CD4-positive, alpha-beta T cell (primary cell): ENCODE measurements around the gene ANO8. TPM values are rescaled to one million over a fixed set of nuclear protein-coding genes. Genes with fewer than 3 reads are reported as not detected.

Experiments
- ATAC-seq: fragments of 200-7000 bp; cut with Tn5 transposase; one replicate; pipeline ENCODE4 v1.10.0; 2022; ENCODE audit warnings: mild to moderate bottlenecking; ENCODE audit not compliant: poor library complexity
- CTCF ChIA-PET: fragments of 350-600 bp; sonication (Branson Sonifier 250); formaldehyde crosslinking; loops from one replicate; lab custom pipeline; 2021; ENCODE audit warnings: antibody characterized with exemption, inconsistent platforms; lab: Charles Lee
- POLR2A ChIA-PET: fragments of 350-600 bp; sonication (Branson Sonifier 250); formaldehyde crosslinking; loops from one replicate; lab custom pipeline; 2021; ENCODE audit warnings: antibody characterized with exemption, inconsistent platforms; lab: Charles Lee
- DNase-seq, 14 experiments: peaks; one replicate each; pipeline ENCODE4 v3.0.0-alpha.2; 2013 to 2020; ENCODE audit warnings: mixed read lengths in 2 of 14
- H3K27ac ChIP-seq, 2 donors: one replicate each; pipeline versions ENCODE4 v1.5.1 to v1.7.0; 2013; ENCODE audit warnings: low read length in 2 of 2, low read depth in 1 of 2, mild to moderate bottlenecking in 1 of 2
- H3K27me3 ChIP-seq, 2 experiments: 1 replicate in 1 of 2; 2 replicates in 1 of 2; pipeline versions ENCODE4 v1.6.1 to v1.7.0; 2013; ENCODE audit warnings: low read length in 2 of 2, control low read depth in 1 of 2, mild to moderate bottlenecking in 1 of 2, moderate library complexity in 1 of 2; ENCODE audit not compliant: insufficient read depth in 2 of 2, control insufficient read depth in 1 of 2
- H3K36me3 ChIP-seq: one replicate; pipeline ENCODE4 v1.6.1; 2013; ENCODE audit warnings: low read length, control low read depth; ENCODE audit not compliant: insufficient read depth
- H3K4me1 ChIP-seq: one replicate; pipeline ENCODE4 v1.6.1; 2013; ENCODE audit warnings: low read length, control low read depth; ENCODE audit not compliant: insufficient read depth
- H3K4me3 ChIP-seq: one replicate; pipeline ENCODE4 v1.5.1; 2013; ENCODE audit warnings: mild to moderate bottlenecking, low read length, moderate library complexity
- H3K9me3 ChIP-seq, 2 experiments: 1 replicate in 1 of 2; 2 replicates in 1 of 2; pipeline versions ENCODE4 v1.6.1 to v1.7.0; 2013; ENCODE audit warnings: low read length in 2 of 2, mild to moderate bottlenecking in 2 of 2, control low read depth in 1 of 2, moderate library complexity in 1 of 2; ENCODE audit not compliant: control insufficient read depth in 1 of 2, insufficient read depth in 1 of 2
- H3K27ac Mint-ChIP-seq: one replicate; pipeline ENCODE4 v1.8.0; 2020; ENCODE audit warnings: mixed read lengths
- H3K27me3 Mint-ChIP-seq: one replicate; pipeline ENCODE4 v1.8.0; 2021; ENCODE audit warnings: mixed read lengths
- H3K36me3 Mint-ChIP-seq: one replicate; pipeline ENCODE4 v1.8.0; 2021; ENCODE audit warnings: low read depth, mixed read lengths
- H3K4me1 Mint-ChIP-seq: one replicate; pipeline ENCODE4 v1.8.0; 2021; ENCODE audit warnings: low read depth, mixed read lengths
- H3K4me3 Mint-ChIP-seq: one replicate; pipeline ENCODE4 v1.8.0; 2020; ENCODE audit warnings: mild to moderate bottlenecking, mixed read lengths
- H3K9me3 Mint-ChIP-seq: one replicate; pipeline ENCODE4 v1.8.0; 2020; ENCODE audit warnings: mixed read lengths
- intact Hi-C, 2 experiments: fragments of 100-400 bp; cut with DNase I in 1 of 2; cut with micrococcal nuclease in 1 of 2; formaldehyde crosslinking; loops; one replicate each; pipeline versions ENCODE4 v1.15.1 to v1.9.0; 2023 to 2025; cut with DNase I, micrococcal nuclease
- total RNA-seq, 174 experiments: library from RNA in 2 of 174; stranded (reverse) in 2 of 174; gene quantifications; one replicate each; pipeline ENCODE4 v1.2.3 and lab custom pipeline; 2021 to 2026
- TF ChIP-seq, protein P1 (sequence below): fragments of 200-600 bp; IDR thresholded peaks from one replicate; pipeline ENCODE4 v1.8.0; 2022; ENCODE audit warnings: antibody characterized with exemption, mild to moderate bottlenecking

ANO8 gene
- total RNA-seq, 2 experiments from 2014 or later, result 15.3 TPM

DNA sequence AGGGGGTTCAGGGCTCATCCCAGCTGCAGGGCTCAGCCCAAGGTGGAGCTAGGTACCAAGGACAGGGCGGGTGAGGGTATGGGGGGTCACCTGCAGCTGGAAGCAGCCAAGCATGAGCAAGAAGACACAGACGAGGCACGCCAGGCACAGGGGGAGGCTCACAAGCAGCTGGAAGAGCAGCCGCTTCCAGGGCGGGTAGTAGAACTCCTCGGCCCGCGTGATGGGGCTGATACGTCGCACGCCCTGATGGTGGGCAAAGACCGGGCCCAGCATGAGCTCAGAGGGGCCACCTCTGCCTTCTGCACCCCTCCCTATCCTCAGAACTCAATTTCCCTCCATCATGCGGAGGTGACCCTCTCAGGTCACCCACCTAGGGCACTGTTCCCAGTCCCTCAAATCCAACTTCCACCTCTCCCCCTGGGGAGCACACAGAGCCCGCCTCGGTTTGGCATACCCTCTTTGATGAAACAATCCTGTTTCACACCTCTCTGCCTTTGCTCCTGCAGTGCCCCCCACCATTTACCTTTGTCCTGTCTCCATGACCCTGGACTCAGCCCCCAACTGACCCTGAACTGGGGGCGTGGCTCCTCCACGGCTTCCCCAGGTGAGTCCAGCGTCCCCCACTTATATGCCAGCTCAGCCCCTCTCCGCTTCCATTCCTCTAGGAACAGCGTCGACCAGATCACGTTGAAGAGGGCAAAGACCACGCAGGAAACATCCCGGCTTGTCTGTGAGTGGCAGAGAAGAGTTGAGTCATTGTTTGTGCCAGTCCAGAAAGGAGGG, 4.2 kb downstream of the ANO8 start:
- peaks cover 9% of the 10 kb centered on the region for H3K36me3 Mint-ChIP-seq
- H3K9me3 Mint-ChIP-seq, result no peaks in the 10 kb centered on the region
- peak overlapping the region; percentile 14 for H3K27ac Mint-ChIP-seq
- TF ChIP-seq, protein P1, sequence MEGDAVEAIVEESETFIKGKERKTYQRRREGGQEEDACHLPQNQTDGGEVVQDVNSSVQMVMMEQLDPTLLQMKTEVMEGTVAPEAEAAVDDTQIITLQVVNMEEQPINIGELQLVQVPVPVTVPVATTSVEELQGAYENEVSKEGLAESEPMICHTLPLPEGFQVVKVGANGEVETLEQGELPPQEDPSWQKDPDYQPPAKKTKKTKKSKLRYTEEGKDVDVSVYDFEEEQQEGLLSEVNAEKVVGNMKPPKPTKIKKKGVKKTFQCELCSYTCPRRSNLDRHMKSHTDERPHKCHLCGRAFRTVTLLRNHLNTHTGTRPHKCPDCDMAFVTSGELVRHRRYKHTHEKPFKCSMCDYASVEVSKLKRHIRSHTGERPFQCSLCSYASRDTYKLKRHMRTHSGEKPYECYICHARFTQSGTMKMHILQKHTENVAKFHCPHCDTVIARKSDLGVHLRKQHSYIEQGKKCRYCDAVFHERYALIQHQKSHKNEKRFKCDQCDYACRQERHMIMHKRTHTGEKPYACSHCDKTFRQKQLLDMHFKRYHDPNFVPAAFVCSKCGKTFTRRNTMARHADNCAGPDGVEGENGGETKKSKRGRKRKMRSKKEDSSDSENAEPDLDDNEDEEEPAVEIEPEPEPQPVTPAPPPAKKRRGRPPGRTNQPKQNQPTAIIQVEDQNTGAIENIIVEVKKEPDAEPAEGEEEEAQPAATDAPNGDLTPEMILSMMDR, result no peak
- H3K27me3 Mint-ChIP-seq, result no peaks in the 10 kb centered on the region
- Histone ChIP-seq H3K27ac (no peak overlapping the region), H3K9me3 (no peaks in the 10 kb centered on the region), H3K27me3 (no peaks in the 10 kb centered on the region), H3K4me1 (peaks cover 52% of the 10 kb centered on the region), H3K4me3 (no peak overlapping the region), H3K36me3 (peaks cover 2% of the 10 kb centered on the region)
- peak in 1 of 14 experiments; percentile 31 for DNase-seq
- H3K4me3 Mint-ChIP-seq, result peak overlapping the region; percentile 73
- H3K4me1 Mint-ChIP-seq, result peaks cover 30% of the 10 kb centered on the region
- intact Hi-C loops, result no loop called here
- ChIA-PET POLR2A (interaction anchor here (0.5 to 3.5 kb wide), 3 partner anchors 21 to 247 kb away, joined by 3 to 29 read pairs (median 3); partner anchors contain the start of gene DDA1), CTCF (interaction anchor here (1.4 kb wide), 1 partner anchor 37 kb away, joined by 5 read pairs; no protein-coding TSS in a partner anchor)
- ATAC-seq, result no peak

DNA sequence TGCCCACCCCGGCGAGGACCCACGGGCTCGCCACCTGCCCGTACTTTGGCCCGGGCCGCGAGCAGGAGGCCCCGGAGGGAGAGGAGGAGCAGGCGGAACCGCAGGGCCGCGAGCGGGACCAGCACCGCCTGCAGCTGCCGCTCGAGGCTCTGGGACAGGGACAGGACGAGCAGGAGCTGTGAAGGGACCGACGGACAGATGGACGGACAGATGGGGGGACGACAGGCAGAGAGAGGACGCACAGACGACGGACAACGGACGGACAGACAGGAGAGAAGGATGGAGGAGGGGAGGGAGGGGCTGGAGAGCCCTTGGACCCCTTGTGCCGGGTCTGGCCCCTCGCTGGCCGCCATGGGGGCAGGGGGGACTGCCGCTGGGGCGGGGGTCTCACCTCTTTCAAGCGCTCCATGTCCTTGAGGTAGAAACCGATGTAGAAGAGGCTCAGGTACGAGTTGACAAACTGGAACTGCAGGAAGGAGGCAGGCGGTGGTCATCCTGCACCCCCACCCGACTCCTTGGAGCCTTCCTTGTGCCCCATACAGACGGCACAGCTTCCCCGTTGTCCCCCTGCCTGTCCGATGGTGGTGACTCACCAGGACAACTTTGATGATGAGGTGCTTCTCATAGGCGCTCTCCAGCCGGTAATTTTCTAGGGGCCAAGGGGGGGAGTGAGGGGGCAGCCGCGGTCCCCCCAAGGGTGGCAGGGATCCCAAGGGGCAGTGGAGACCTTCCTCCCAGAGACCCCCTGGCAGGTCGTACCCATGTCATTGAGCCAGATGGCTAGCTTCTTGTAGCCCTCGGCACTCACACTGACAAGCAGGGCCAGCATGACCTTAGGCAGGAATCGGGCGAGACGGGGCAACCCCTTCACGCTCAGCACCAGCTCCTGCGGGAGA, 5.0 kb downstream of the ANO8 start:
- ChIA-PET CTCF (no interaction called here), POLR2A (interaction anchor here (0.5 to 3.5 kb wide), 3 partner anchors 20 to 246 kb away, joined by 3 to 29 read pairs (median 3); partner anchors contain the start of gene DDA1)
- intact Hi-C loops, result no loop called here
- TF ChIP-seq, protein P1, result no peak
- Histone ChIP-seq H3K27ac (no peak overlapping the region), H3K9me3 (peaks cover 0 to 7% of the 10 kb centered on the region in 2 experiments), H3K4me1 (peaks cover 45% of the 10 kb centered on the region), H3K4me3 (no peak overlapping the region), H3K36me3 (peaks cover 2% of the 10 kb centered on the region), H3K27me3 (no peaks in the 10 kb centered on the region)
- peak overlapping the region; percentile 73 for H3K4me3 Mint-ChIP-seq
- H3K36me3 Mint-ChIP-seq, result peaks cover 6% of the 10 kb centered on the region
- H3K27me3 Mint-ChIP-seq, result no peaks in the 10 kb centered on the region
- peaks cover 22% of the 10 kb centered on the region for H3K4me1 Mint-ChIP-seq
- ATAC-seq (no peak), DNase-seq (peak in 1 of 14 experiments; percentile 42)
- H3K9me3 Mint-ChIP-seq, result no peaks in the 10 kb centered on the region
- no peak overlapping the region for H3K27ac Mint-ChIP-seq
